CD14-positive monocyte (primary cell): ENCODE data around the gene MEG3. TPM values are rescaled to one million over a fixed set of nuclear protein-coding genes. Genes with fewer than 3 reads are reported as not detected.

Experiments
- DNase-seq, 3 donors: peaks; one replicate each; pipeline ENCODE4 v3.0.0-alpha.2; 2011 to 2022
- H2AFZ ChIP-seq: 2 replicates; pipeline ENCODE4 v1.6.0; 2012; ENCODE audit warnings: mild to moderate bottlenecking, low read depth, low read length, inconsistent platforms; ENCODE audit not compliant: insufficient read depth, poor library complexity, severe bottlenecking
- H3K27ac ChIP-seq, 2 donors: 1 replicate in 1 of 2; 2 replicates in 1 of 2; pipeline ENCODE4 v1.5.1; 2012 to 2013; ENCODE audit warnings: low read length in 2 of 2, control low read depth in 1 of 2, inconsistent platforms in 1 of 2, low read depth in 1 of 2, mild to moderate bottlenecking in 1 of 2
- H3K27me3 ChIP-seq, 2 donors: one replicate each; pipeline versions ENCODE4 v1.6.0 to v1.6.1; 2011 to 2013; ENCODE audit warnings: low read length in 2 of 2; ENCODE audit not compliant: control insufficient read depth in 2 of 2, insufficient read depth in 2 of 2
- H3K36me3 ChIP-seq, 2 donors: replicated peaks in 1 of 2; 1 replicate in 1 of 2; 2 replicates in 1 of 2; pipeline versions ENCODE4 v1.5.1 to v1.6.1; 2012 to 2013; ENCODE audit warnings: low read length in 2 of 2, control low read depth in 1 of 2, inconsistent platforms in 1 of 2, mild to moderate bottlenecking in 1 of 2; ENCODE audit not compliant: insufficient read depth in 2 of 2, control insufficient read depth in 1 of 2
- H3K4me1 ChIP-seq, 2 donors: 1 replicate in 1 of 2; 2 replicates in 1 of 2; pipeline versions ENCODE4 v1.5.1 to v1.6.1; 2012 to 2013; ENCODE audit warnings: low read length in 2 of 2, control low read depth in 1 of 2, inconsistent platforms in 1 of 2, mild to moderate bottlenecking in 1 of 2, moderate library complexity in 1 of 2; ENCODE audit not compliant: insufficient read depth in 2 of 2, control insufficient read depth in 1 of 2
- H3K4me2 ChIP-seq: replicated peaks from 2 replicates; pipeline ENCODE3; 2012; ENCODE audit warnings: low read length, moderate library complexity, mild to moderate bottlenecking; ENCODE audit not compliant: poor library complexity, severe bottlenecking; ENCODE audit errors: extremely low read depth
- H3K4me3 ChIP-seq, 3 experiments: fragments of 200-600 bp in 1 of 3; sonication (generic) in 1 of 3; replicated peaks in 1 of 3; 1 replicate in 2 of 3; 2 replicates in 1 of 3; pipeline ENCODE4 v1.5.1; 2011 to 2013; ENCODE audit warnings: low read length in 3 of 3, mild to moderate bottlenecking in 3 of 3, control low read depth in 2 of 3, low read depth in 2 of 3, inconsistent platforms in 1 of 3, moderate library complexity in 1 of 3
- H3K79me2 ChIP-seq: 2 replicates; pipeline ENCODE4 v1.6.0; 2012; ENCODE audit warnings: mild to moderate bottlenecking, control low read depth, inconsistent platforms, low read length, moderate library complexity; ENCODE audit not compliant: insufficient read depth
- H3K9ac ChIP-seq: 2 replicates; pipeline ENCODE4 v1.6.0; 2017; ENCODE audit warnings: low read length, mild to moderate bottlenecking; ENCODE audit not compliant: insufficient read depth, poor library complexity, severe bottlenecking
- H3K9me3 ChIP-seq, 2 donors: replicated peaks in 1 of 2; 1 replicate in 1 of 2; 2 replicates in 1 of 2; pipeline versions ENCODE4 v1.5.1 to v1.6.1; 2012 to 2013; ENCODE audit warnings: low read length in 2 of 2, control low read depth in 1 of 2; ENCODE audit not compliant: control insufficient read depth in 1 of 2, insufficient read depth in 1 of 2
- H4K20me1 ChIP-seq: 2 replicates; pipeline ENCODE4 v1.6.0; 2012; ENCODE audit warnings: mild to moderate bottlenecking, low read length, control low read depth, moderate library complexity; ENCODE audit not compliant: insufficient read depth
- H3K27ac Mint-ChIP-seq, 7 donors: one replicate each; pipeline ENCODE4 v1.8.0; 2020; ENCODE audit warnings: mild to moderate bottlenecking in 7 of 7, mixed read lengths in 7 of 7, moderate library complexity in 6 of 7, inconsistent platforms in 2 of 7
- H3K27me3 Mint-ChIP-seq, 3 donors: one replicate each; pipeline ENCODE4 v1.8.0; 2021 to 2022; ENCODE audit warnings: low read depth in 3 of 3, mild to moderate bottlenecking in 3 of 3, mixed read lengths in 3 of 3, moderate library complexity in 3 of 3, inconsistent platforms in 1 of 3
- H3K36me3 Mint-ChIP-seq, 2 donors: one replicate each; pipeline ENCODE4 v1.8.0; 2020; ENCODE audit warnings: mixed read lengths in 2 of 2, inconsistent platforms in 1 of 2, mild to moderate bottlenecking in 1 of 2
- H3K4me1 Mint-ChIP-seq: one replicate; pipeline ENCODE4 v1.8.0; 2020; ENCODE audit warnings: mild to moderate bottlenecking, mixed read lengths
- H3K4me3 Mint-ChIP-seq, 2 donors: one replicate each; pipeline ENCODE4 v1.8.0; 2020; ENCODE audit warnings: mild to moderate bottlenecking in 2 of 2, mixed read lengths in 2 of 2, moderate library complexity in 1 of 2
- H3K9me3 Mint-ChIP-seq, 7 donors: one replicate each; pipeline ENCODE4 v1.8.0; 2020 to 2022; ENCODE audit warnings: mixed read lengths in 7 of 7, mild to moderate bottlenecking in 6 of 7, moderate library complexity in 6 of 7, inconsistent platforms in 2 of 7
- WGBS: methylation state at CpG from one replicate; pipeline ENCODE4 v1.1.5; 2013; ENCODE audit warnings: missing lambda C conversion rate; ENCODE audit not compliant: insufficient coverage; 5-methylcytosine and 5-hydroxymethylcytosine counted together
- intact Hi-C, 2 donors: fragments of 100-400 bp; cut with micrococcal nuclease; formaldehyde crosslinking; loops; one replicate each; pipeline versions ENCODE4 v1.15.0 to v1.15.1; 2023
- polyA plus RNA-seq, 3 donors: library from polyadenylated mRNA; depleted of rRNA in 1 of 3; unstranded in 2 of 3; stranded (reverse) in 1 of 3; fragments of 300-500 nt in 2 of 3; fragments of >200 nt in 1 of 3; fragmentation: Illumina TruSeq in 2 of 3; gene quantifications; 1 replicate in 2 of 3; 2 replicates in 1 of 3; pipeline ENCODE4 v1.2.3, GENCODE V29; 2012 to 2021
- TF ChIP-seq, protein P1 (sequence below): fragments of 200-600 bp; IDR thresholded peaks from one replicate; pipeline ENCODE4 v1.8.0; 2022; ENCODE audit warnings: antibody characterized with exemption, mild to moderate bottlenecking

MEG3 gene
- polyA plus RNA-seq, 3 donors = 1.7 TPM; not detected in 2

DNA sequence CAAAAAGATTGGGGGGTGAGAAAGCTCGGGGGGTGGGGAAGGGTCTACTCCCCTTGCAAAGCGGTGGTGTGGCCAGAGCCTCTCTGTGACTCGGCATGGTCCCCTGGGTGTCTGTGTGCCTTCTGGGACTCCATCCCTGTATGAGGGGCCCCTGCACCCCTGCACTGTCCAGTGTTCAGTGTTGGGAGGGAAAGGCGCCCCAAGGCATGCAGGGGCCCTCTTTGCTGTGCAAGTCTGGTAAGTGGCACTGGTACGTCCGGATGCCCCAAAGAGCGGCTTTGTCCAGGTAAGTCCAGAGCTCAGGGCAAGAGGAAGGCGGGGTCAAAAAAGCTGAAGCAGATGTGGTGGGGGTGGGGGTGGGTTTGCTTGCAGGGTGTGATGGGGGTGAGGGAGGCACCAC, 53.9 kb downstream of the MEG3 start:
- no peaks in the 10 kb centered on the region for H3K79me2 ChIP-seq
- H3K4me3 Mint-ChIP-seq = no peak overlapping the region
- H3K27ac Mint-ChIP-seq = no peak overlapping the region

DNA sequence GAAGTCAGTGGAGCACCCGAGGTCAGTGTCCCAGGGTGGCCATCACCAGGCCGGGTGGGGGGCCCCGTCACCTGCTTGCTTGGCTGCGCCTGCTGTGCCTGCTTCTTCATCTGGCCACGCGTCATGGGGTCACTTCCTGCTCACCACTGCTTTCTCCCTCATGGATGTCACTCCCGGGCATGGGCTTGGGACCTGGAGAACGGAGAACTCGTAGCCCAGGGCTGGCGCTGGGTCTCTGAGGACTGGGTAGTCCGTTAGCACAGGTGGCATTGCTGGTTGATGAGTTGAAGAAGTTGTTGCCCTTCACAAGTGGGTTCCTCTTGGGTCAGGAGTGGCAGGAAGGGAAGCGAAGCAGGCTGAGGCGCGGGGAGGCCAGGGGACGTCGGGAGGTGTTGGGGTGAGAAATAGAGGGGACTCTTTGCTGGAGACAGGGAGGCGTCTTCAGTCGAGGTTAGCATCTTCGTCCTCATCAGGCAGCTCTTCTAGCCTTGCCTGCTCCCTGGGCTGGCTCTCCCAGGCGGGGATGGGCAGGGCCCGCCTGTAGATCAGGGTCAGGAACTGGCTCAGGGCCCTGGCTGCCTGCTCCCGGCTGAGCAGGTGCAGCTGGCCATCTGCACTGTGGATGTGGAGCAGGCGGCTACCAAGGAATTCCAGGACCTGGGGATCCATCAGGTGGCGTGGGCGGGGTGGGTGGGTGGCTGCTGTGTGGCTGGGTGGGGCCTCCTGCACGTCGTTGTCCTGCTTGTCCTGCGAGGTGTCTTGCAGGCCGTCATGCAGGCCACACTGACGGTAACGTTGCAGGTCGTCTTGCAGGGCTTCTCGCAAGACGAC, 54.6 kb downstream of the MEG3 start:
- 97% methylated on average over 31 of the region's 34 CpGs for WGBS
- Histone ChIP-seq H3K36me3 (no peaks in the 10 kb centered on the region), H4K20me1 (no peaks in the 10 kb centered on the region), H3K9me3 (peaks cover 10 to 35% of the 10 kb centered on the region in 2 donors), H3K27me3 (no peaks in the 10 kb centered on the region), H3K4me3 (no peak overlapping the region), H3K79me2 (no peaks in the 10 kb centered on the region), H3K4me2 (no peak overlapping the region), H3K9ac (no peak overlapping the region), H3K4me1 (no peaks in the 10 kb centered on the region), H2AFZ (no peak overlapping the region), H3K27ac (no peak overlapping the region)
- Mint-ChIP-seq H3K4me1 (no peaks in the 10 kb centered on the region), H3K27me3 (peaks cover 0 to 4% (median 2%) of the 10 kb centered on the region in 3 donors), H3K4me3 (no peak overlapping the region), H3K36me3 (no peaks in the 10 kb centered on the region), H3K9me3 (peaks cover 13 to 36% (median 21%) of the 10 kb centered on the region in 7 donors), H3K27ac (no peak overlapping the region)
- intact Hi-C loops = no loop called here
- TF ChIP-seq, protein P1, sequence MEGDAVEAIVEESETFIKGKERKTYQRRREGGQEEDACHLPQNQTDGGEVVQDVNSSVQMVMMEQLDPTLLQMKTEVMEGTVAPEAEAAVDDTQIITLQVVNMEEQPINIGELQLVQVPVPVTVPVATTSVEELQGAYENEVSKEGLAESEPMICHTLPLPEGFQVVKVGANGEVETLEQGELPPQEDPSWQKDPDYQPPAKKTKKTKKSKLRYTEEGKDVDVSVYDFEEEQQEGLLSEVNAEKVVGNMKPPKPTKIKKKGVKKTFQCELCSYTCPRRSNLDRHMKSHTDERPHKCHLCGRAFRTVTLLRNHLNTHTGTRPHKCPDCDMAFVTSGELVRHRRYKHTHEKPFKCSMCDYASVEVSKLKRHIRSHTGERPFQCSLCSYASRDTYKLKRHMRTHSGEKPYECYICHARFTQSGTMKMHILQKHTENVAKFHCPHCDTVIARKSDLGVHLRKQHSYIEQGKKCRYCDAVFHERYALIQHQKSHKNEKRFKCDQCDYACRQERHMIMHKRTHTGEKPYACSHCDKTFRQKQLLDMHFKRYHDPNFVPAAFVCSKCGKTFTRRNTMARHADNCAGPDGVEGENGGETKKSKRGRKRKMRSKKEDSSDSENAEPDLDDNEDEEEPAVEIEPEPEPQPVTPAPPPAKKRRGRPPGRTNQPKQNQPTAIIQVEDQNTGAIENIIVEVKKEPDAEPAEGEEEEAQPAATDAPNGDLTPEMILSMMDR = no peak
- DNase-seq = no peak

More for the DNA sequence above, 53.9 kb downstream of the MEG3 start:
- no peak overlapping the region for H3K4me2 ChIP-seq
- no peaks in the 10 kb centered on the region for H4K20me1 ChIP-seq
- Mint-ChIP-seq H3K4me1 (no peaks in the 10 kb centered on the region), H3K36me3 (no peaks in the 10 kb centered on the region), H3K27me3 (peaks cover 0 to 3% (median 2%) of the 10 kb centered on the region in 3 donors), H3K9me3 (peaks cover 13 to 36% (median 21%) of the 10 kb centered on the region in 7 donors)
- no peaks in the 10 kb centered on the region for H3K4me1 ChIP-seq
- intact Hi-C loops = no loop called here
- TF ChIP-seq, protein P1 = no peak
- no peak for DNase-seq
- H3K9me3 ChIP-seq = peaks cover 10 to 35% of the 10 kb centered on the region in 2 donors
- H3K9ac ChIP-seq = no peak overlapping the region
- H3K36me3 ChIP-seq = no peaks in the 10 kb centered on the region
- 95% methylated on average over 8 of the region's 8 CpGs for whole genome bisulfite sequencing
- no peak overlapping the region for H3K27ac ChIP-seq
- H3K27me3 ChIP-seq = no peaks in the 10 kb centered on the region
- H3K4me3 ChIP-seq = no peak overlapping the region
- H2AFZ ChIP-seq = no peak overlapping the region
